Neural cell (in vitro differentiated cells): ENCODE data around the gene EFR3B.

ENCODE experiments used
- CTCF ChIP-seq: fragments of 450-650 bp; IDR thresholded peaks from 2 replicates; pipeline ENCODE4 v1.5.1; 2014; ENCODE audit warnings: antibody characterized with exemption, mild to moderate bottlenecking, moderate library complexity; ENCODE audit not compliant: poor library complexity, severe bottlenecking
- EP300 ChIP-seq: fragments of 450-650 bp; conservative IDR thresholded peaks from 2 replicates; pipeline ENCODE4 v1.6.1; 2014; ENCODE audit warnings: antibody characterized with exemption, mild to moderate bottlenecking, moderate library complexity; ENCODE audit not compliant: poor library complexity, severe bottlenecking
- POLR2AphosphoS5 ChIP-seq: IDR thresholded peaks from 2 replicates; pipeline ENCODE4 v1.6.1; 2012
- RAD21 ChIP-seq: fragments of 450-650 bp; conservative IDR thresholded peaks from 2 replicates; pipeline ENCODE4 v1.6.1; 2014; ENCODE audit warnings: antibody characterized with exemption, mild to moderate bottlenecking, moderate library complexity
- SMC3 ChIP-seq: fragments of 450-650 bp; conservative IDR thresholded peaks from 2 replicates; pipeline ENCODE4 v1.6.1; 2014; ENCODE audit warnings: antibody characterized with exemption, mild to moderate bottlenecking, moderate library complexity; ENCODE audit not compliant: poor library complexity

- TF ChIP-seq RAD21 (no peak), CTCF (no peak), EP300 (no peak), POLR2AphosphoS5 (no peak), SMC3 (no peak)
Observed at GRCh38 chr2:25071966-25072365, 30.1 kb downstream of the EFR3B start.
